ENCODE data around the gene PPP2R3C. TPM values are rescaled to one million over a fixed set of nuclear protein-coding genes. Genes with fewer than 3 reads are reported as not detected.

The PPP2R3C gene
- total and polyA plus RNA-seq, 2 experiments from 2014 or later = 35.9 to 43.0 TPM

DNA sequence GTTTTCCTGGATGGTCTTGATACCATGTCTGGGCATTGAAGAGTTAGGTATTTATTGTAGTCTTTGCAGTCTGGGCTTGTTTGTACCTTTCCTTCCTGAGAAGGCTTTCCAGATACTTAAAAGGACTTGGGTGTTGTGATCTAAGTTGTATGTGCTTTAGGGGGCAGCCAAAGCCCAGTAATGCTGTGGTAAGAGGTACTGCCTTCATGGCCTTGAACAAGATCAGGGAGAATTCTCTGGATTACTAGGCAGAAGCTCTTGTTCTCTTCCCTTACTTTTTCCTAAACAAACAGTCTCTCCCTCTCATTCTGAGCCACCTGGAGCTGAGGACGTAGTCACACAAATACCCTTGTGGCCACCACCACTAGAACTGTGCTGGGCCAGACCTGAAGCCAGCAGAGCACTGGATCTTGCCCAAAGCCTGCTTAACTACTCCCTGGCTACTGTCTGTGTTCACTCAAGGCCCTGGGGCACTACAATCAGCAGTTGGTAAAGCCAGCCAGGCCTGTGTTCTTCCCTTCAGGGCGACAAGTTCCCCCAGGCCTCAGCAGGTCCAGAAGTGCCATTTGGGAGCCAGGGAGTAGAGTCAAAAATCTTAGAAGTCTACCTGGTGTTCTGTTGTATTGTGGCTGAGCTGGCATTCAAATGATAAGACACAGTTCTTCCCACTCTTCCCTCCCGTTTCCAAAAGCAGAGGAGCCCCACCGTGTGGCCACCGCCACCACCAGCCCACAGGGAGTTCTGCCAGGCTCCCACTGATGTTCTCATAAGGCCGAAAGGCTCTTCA, 11.9 kb upstream of the PPP2R3C start:
- Histone ChIP-seq H2AFZ (no peak overlapping the region), H3F3A (replicated peaks; ENCODE audit: low read depth) (no peaks in the 10 kb centered on the region), H3K79me2 (replicated peaks; ENCODE audit: insufficient read depth) (peaks cover 38% of the 10 kb centered on the region), H3K4me1 (ENCODE audit: insufficient read depth) (no peaks in the 10 kb centered on the region), H3K36me3 (ENCODE audit: insufficient read depth) (no peaks in the 10 kb centered on the region), H3K4me3 (no peak overlapping the region), H3K27me3 (ENCODE audit: insufficient read depth) (no peaks in the 10 kb centered on the region), H3K9me2 (ENCODE audit: insufficient read depth) (no peaks in the 10 kb centered on the region), H3K27ac (ENCODE audit: low read depth) (no peak overlapping the region), H4K20me1 (replicated peaks; ENCODE audit: insufficient read depth) (no peaks in the 10 kb centered on the region; the same call in 1 of the 2 replicates), H3K4me2 (no peak overlapping the region)
- no peak for ATAC-seq
- Mint-ChIP-seq H3K27ac (peak overlapping the region; percentile 42), H3K9me3 (no peaks in the 10 kb centered on the region), H3K4me3 (no peak overlapping the region), H3K4me1 (no peaks in the 10 kb centered on the region), H3K36me3 (ENCODE audit: low read depth) (peaks cover 18% of the 10 kb centered on the region), H3K27me3 (ENCODE audit: insufficient read depth, low read depth, poor library complexity) (no peaks in the 10 kb centered on the region)
- TF ChIP-seq, protein P1, sequence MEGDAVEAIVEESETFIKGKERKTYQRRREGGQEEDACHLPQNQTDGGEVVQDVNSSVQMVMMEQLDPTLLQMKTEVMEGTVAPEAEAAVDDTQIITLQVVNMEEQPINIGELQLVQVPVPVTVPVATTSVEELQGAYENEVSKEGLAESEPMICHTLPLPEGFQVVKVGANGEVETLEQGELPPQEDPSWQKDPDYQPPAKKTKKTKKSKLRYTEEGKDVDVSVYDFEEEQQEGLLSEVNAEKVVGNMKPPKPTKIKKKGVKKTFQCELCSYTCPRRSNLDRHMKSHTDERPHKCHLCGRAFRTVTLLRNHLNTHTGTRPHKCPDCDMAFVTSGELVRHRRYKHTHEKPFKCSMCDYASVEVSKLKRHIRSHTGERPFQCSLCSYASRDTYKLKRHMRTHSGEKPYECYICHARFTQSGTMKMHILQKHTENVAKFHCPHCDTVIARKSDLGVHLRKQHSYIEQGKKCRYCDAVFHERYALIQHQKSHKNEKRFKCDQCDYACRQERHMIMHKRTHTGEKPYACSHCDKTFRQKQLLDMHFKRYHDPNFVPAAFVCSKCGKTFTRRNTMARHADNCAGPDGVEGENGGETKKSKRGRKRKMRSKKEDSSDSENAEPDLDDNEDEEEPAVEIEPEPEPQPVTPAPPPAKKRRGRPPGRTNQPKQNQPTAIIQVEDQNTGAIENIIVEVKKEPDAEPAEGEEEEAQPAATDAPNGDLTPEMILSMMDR (conservative IDR thresholded peaks at IDR 0.05; ENCODE audit: low read depth in 2 of 2) = peak in 1 of 2 experiments; percentile 31; a peak in 2 of 4 replicates
- TF ChIP-seq ETS1 (IDR thresholded peaks at IDR 0.05) (no peak), EZH2phosphoT487 (IDR thresholded peaks at IDR 0.05; ENCODE audit: unreplicated experiment) (no peak)
- no peak for DNase-seq (ENCODE audit: low spot score)

DNA sequence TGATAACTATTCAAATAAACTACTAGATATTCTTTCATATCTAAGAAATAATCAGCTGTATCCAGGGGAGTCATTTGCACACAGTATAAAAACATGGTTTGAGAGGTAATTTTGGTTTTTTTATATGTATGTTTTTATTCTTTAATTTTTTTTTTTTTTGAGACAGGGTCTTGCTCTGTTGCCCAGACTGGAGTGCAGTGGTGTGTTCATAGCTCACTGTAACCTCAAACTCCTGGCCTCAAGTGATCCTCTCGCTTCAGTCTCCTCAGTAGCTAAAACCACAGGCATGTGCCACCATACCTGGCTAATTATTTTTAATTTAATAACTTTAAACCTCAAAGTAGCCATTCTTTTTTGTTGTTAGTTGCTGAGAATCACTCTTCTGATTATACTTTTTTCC, 2.3 kb upstream of the PPP2R3C start:
- Mint-ChIP-seq H3K4me1 (peaks cover 14% of the 10 kb centered on the region), H3K27me3 (ENCODE audit: insufficient read depth, low read depth, poor library complexity) (peaks cover 9% of the 10 kb centered on the region), H3K27ac (no peak overlapping the region), H3K4me3 (peak overlapping the region; percentile 96; the same call in 1 of the 3 replicates), H3K36me3 (ENCODE audit: low read depth) (peaks cover 5% of the 10 kb centered on the region), H3K9me3 (no peaks in the 10 kb centered on the region)
- TF ChIP-seq STAT1 (IDR thresholded peaks at IDR 0.05; ENCODE audit: unreplicated experiment) (no peak), REST (IDR thresholded peaks at IDR 0.05; ENCODE audit: unreplicated experiment) (no peak), JUNB (IDR thresholded peaks at IDR 0.05; ENCODE audit: unreplicated experiment) (no peak)
- TF ChIP-seq, protein P1 (conservative IDR thresholded peaks at IDR 0.05; ENCODE audit: low read depth in 2 of 2) = no peak
- no peak overlapping the region for H2AFZ ChIP-seq
- H3K79me2 ChIP-seq (replicated peaks; ENCODE audit: insufficient read depth) = peaks cover 34% of the 10 kb centered on the region
- no peak overlapping the region for H3K27ac ChIP-seq (ENCODE audit: low read depth)
- ATAC-seq = no peak
- no peak overlapping the region for H3K4me3 ChIP-seq
- H3F3A ChIP-seq (replicated peaks; ENCODE audit: low read depth) = no peaks in the 10 kb centered on the region
- no peak overlapping the region; the same call in 1 of the 2 replicates for H3K4me2 ChIP-seq
- no peaks in the 10 kb centered on the region for H3K27me3 ChIP-seq (ENCODE audit: insufficient read depth)
- no peaks in the 10 kb centered on the region for H3K36me3 ChIP-seq (ENCODE audit: insufficient read depth)
- no peak for DNase-seq (ENCODE audit: low spot score)
- no peaks in the 10 kb centered on the region; the same call in 1 of the 2 replicates for H4K20me1 ChIP-seq (replicated peaks; ENCODE audit: insufficient read depth)
- no peaks in the 10 kb centered on the region for H3K9me2 ChIP-seq (ENCODE audit: insufficient read depth)
- peaks cover 9% of the 10 kb centered on the region; the same call in 1 of the 2 replicates for H3K4me1 ChIP-seq (ENCODE audit: insufficient read depth)
